ENCODE results near the gene NANOS3. TPM values are rescaled to one million over a fixed set of nuclear protein-coding genes. Genes with fewer than 3 reads are reported as not detected.
A peak's percentile ranks its signal among the peaks of the same experiment; 100 is the strongest.

Gene NANOS3
- total and polyA plus RNA-seq, 10 of the 15 experiments (the other 5 are each of a cell fraction or from before 2014, with no cell fraction given) = 0.31 to 1.7 (median 0.81) TPM

DNA sequence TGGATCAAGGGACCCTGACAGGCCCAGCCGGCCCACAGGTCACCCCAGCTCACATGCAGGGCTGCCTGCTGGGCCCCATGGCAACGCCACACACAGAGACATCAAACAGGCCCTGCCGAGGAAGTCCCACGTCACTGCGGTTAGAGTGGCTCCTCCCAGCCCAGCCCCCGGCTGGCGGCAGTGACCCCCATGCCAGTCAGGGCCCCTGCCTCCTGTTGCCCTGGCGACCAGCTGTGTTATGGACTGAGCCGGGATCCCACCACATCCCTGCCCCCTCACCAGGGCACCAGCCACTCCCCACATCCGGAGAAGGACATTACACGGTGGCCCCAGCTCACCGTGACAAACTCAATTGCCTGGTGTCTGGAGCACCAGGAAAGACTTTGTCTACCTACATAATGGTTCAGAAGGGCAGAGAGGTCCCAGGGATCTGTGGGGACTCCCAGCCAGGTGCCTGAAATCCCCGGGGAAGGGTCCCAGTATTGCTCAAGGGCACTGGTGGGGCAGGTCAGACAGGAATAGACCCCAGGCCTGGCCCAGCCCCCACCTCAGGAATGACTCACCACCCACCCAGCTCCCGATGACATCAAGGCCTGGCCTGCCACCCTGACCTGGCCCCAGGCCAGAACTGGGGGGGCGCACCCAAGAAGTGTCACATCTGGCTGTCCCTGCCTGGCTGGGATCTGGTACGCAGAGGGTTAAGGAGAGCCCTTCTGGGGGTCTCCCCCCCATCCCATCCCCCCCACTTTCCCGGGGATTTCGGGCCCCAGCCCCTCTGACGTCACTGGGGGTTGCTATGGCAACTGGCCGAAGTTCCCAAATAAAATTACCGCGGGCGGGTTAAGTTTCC is 30.2 kb upstream of the NANOS3 start (continued):
- TF ChIP-seq, protein P1, sequence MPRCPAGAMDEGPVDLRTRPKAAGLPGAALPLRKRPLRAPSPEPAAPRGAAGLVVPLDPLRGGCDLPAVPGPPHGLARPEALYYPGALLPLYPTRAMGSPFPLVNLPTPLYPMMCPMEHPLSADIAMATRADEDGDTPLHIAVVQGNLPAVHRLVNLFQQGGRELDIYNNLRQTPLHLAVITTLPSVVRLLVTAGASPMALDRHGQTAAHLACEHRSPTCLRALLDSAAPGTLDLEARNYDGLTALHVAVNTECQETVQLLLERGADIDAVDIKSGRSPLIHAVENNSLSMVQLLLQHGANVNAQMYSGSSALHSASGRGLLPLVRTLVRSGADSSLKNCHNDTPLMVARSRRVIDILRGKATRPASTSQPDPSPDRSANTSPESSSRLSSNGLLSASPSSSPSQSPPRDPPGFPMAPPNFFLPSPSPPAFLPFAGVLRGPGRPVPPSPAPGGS (IDR thresholded peaks at IDR 0.05; ENCODE audit: borderline replicate concordance, insufficient read depth, low read depth, low read length, poor library complexity, severe bottlenecking) = peak; percentile 20
- TF ChIP-seq, protein P2, sequence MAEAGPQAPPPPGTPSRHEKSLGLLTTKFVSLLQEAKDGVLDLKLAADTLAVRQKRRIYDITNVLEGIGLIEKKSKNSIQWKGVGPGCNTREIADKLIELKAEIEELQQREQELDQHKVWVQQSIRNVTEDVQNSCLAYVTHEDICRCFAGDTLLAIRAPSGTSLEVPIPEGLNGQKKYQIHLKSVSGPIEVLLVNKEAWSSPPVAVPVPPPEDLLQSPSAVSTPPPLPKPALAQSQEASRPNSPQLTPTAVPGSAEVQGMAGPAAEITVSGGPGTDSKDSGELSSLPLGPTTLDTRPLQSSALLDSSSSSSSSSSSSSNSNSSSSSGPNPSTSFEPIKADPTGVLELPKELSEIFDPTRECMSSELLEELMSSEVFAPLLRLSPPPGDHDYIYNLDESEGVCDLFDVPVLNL (IDR thresholded peaks at IDR 0.05; ENCODE audit: low read depth, low read length) = no peak
- TF ChIP-seq RUNX3 (IDR thresholded peaks at IDR 0.05; ENCODE audit: low read length) = peak; percentile 94
- no peak for TF ChIP-seq SUZ12 (IDR thresholded peaks at IDR 0.05; ENCODE audit: unreplicated experiment)
- TF ChIP-seq, protein P3, sequence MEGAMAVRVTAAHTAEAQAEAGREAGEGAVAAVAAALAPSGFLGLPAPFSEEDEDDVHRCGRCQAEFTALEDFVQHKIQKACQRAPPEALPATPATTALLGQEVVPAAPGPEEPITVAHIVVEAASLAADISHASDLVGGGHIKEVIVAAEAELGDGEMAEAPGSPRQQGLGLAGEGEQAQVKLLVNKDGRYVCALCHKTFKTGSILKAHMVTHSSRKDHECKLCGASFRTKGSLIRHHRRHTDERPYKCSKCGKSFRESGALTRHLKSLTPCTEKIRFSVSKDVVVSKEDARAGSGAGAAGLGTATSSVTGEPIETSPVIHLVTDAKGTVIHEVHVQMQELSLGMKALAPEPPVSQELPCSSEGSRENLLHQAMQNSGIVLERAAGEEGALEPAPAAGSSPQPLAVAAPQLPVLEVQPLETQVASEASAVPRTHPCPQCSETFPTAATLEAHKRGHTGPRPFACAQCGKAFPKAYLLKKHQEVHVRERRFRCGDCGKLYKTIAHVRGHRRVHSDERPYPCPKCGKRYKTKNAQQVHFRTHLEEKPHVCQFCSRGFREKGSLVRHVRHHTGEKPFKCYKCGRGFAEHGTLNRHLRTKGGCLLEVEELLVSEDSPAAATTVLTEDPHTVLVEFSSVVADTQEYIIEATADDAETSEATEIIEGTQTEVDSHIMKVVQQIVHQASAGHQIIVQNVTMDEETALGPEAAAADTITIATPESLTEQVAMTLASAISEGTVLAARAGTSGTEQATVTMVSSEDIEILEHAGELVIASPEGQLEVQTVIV (IDR thresholded peaks at IDR 0.05; ENCODE audit: borderline replicate concordance, partially characterized antibody) = no peak
- TF ChIP-seq, protein P4, sequence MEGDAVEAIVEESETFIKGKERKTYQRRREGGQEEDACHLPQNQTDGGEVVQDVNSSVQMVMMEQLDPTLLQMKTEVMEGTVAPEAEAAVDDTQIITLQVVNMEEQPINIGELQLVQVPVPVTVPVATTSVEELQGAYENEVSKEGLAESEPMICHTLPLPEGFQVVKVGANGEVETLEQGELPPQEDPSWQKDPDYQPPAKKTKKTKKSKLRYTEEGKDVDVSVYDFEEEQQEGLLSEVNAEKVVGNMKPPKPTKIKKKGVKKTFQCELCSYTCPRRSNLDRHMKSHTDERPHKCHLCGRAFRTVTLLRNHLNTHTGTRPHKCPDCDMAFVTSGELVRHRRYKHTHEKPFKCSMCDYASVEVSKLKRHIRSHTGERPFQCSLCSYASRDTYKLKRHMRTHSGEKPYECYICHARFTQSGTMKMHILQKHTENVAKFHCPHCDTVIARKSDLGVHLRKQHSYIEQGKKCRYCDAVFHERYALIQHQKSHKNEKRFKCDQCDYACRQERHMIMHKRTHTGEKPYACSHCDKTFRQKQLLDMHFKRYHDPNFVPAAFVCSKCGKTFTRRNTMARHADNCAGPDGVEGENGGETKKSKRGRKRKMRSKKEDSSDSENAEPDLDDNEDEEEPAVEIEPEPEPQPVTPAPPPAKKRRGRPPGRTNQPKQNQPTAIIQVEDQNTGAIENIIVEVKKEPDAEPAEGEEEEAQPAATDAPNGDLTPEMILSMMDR (IDR thresholded peaks at IDR 0.05 in 2 of 3, conservative IDR thresholded peaks at IDR 0.05 in 1 of 3; ENCODE audit: control insufficient read depth in 2 of 3, extremely low read depth in 1 of 3, insufficient read depth in 1 of 3, low read depth in 3 of 3, low read length in 3 of 3) = no peak
- TF ChIP-seq CREM (IDR thresholded peaks at IDR 0.05; ENCODE audit: low read depth) = peak; percentile 91
- TF ChIP-seq BRCA1 (IDR thresholded peaks at IDR 0.05; ENCODE audit: low read depth, low read length) = no peak; the same call in 1 of the 2 replicates
- no peak for TF ChIP-seq RAD51 (IDR thresholded peaks at IDR 0.05)
- peak; percentile 92 for TF ChIP-seq CREB1 (IDR thresholded peaks at IDR 0.05; ENCODE audit: low read depth)
- TF ChIP-seq ZNF274 (IDR thresholded peaks at IDR 0.05; ENCODE audit: insufficient read depth, insufficient read length) = no peak
- peak; percentile 75 for TF ChIP-seq JUNB (IDR thresholded peaks at IDR 0.05)
- TF ChIP-seq ZNF217 (IDR thresholded peaks at IDR 0.05) = no peak
- TF ChIP-seq TAF1 (IDR thresholded peaks at IDR 0.05; ENCODE audit: borderline replicate concordance, low read depth, low read length) = peak; percentile 11; the same call in 1 of the 2 replicates
- no peak for TF ChIP-seq NR2C2 (IDR thresholded peaks at IDR 0.05; ENCODE audit: borderline replicate concordance, control insufficient read depth, insufficient read length, low read depth)
- TF ChIP-seq, protein P5, sequence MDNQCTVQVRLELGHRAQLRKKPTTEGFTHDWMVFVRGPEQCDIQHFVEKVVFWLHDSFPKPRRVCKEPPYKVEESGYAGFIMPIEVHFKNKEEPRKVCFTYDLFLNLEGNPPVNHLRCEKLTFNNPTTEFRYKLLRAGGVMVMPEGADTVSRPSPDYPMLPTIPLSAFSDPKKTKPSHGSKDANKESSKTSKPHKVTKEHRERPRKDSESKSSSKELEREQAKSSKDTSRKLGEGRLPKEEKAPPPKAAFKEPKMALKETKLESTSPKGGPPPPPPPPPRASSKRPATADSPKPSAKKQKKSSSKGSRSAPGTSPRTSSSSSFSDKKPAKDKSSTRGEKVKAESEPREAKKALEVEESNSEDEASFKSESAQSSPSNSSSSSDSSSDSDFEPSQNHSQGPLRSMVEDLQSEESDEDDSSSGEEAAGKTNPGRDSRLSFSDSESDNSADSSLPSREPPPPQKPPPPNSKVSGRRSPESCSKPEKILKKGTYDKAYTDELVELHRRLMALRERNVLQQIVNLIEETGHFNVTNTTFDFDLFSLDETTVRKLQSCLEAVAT (IDR thresholded peaks at IDR 0.05) = 0 out of 2 replicates have a peak, but pooled peaks have one; percentile 85
- TF ChIP-seq, protein P6, sequence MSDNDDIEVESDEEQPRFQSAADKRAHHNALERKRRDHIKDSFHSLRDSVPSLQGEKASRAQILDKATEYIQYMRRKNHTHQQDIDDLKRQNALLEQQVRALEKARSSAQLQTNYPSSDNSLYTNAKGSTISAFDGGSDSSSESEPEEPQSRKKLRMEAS (IDR thresholded peaks at IDR 0.05; ENCODE audit: low read depth, low read length) = no peak; the same call in 1 of the 2 replicates
- peak; percentile 49; the same call in 1 of the 2 replicates for TF ChIP-seq RFX5 (IDR thresholded peaks at IDR 0.05; ENCODE audit: low read depth, low read length)
- TF ChIP-seq EZH2 (IDR thresholded peaks at IDR 0.05; ENCODE audit: borderline replicate concordance, control insufficient read depth, low read depth, low read length) = no peak
- TF ChIP-seq ATF7 (IDR thresholded peaks at IDR 0.05; ENCODE audit: low read depth) = peak; percentile 94
- peak; percentile 87 for TF ChIP-seq CBFB (IDR thresholded peaks at IDR 0.05; ENCODE audit: low read depth)
